Activated T-cell treated with anti-CD3 and anti-CD28 coated beads, Interleukin-2, amount 50 U/mL, for 1 hour (primary cell): ENCODE data around the gene PLA2G2A.
"Not testable (repeated sequence)": the region's sequence is repeated elsewhere in the genome, so short reads cannot be mapped to it uniquely, and the experiment has no call there.

Experiments
- DNase-seq: peaks from one replicate; pipeline ENCODE4 v3.0.0-alpha.2; 2020

The PLA2G2A gene, protein sequence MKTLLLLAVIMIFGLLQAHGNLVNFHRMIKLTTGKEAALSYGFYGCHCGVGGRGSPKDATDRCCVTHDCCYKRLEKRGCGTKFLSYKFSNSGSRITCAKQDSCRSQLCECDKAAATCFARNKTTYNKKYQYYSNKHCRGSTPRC

DNA sequence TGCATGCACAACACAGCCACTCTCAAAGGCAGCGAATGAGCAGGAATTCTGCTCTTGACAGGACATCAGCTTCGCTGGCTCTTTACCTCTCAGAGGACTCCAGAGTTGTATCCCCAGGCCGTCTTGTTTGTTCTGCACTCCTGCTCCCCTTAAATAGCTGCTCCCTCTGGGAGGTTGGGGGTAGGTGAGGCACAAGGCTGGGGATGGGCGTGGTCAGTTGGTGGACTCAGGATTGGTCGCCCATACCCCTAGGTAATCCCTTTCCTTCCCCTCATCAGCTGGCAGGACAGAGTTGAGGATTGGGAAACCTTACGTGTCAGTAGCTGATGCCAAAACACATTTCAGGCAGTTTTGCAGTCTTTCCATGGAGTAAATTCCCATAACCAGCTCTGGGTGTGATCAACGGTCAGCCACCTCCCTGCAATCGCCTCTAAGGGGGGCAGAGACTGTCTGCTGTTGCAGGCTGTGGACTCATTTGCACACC lies at the start of gene PLA2G2A:
PLA2G2A (minus strand) TSS at position 125 of the 484 bp plus-strand sequence. CDS start 845 bp downstream, outside the sequence.
- no peak for DNase-seq

DNA sequence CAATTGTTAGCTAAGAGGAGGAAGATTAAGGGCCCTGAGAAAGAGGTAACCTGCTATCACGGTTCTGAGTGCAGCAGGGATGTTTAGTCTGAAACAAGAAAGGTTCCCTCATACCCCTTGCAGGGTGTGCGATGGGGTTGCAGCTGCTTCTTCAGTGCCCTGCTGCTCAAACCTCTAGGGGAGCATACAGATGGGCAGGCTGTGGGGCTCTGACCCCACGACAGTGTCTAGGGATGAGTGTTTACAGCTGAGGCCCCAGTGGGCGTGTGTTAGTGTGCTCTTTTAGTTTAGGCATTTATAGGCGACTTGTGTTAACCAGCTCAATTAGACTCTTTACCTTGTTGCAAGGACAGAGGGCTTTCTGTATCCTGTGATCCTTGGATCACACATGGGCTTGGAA lies 49.3 kb upstream of the PLA2G2A start:
- no peak for DNase-seq

DNA sequence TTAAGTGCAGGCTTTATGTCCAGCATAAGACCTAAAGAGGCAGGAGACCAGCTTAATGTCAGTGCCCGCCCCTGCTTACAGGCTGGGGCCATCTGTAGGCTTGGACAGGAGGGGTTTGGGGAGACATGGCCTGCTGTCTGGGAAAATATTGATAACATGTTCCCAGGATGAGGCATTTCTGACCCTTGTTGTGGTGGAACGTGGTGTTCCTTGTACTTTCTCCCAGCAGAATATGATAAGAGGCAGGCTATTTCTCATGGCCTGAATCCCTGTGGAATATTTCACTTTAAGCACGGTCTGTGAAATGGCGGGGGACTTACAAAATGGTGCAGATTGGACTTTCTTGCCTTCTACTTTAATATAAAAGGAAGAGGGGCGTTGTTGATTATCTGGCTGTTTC lies 48.7 kb upstream of the PLA2G2A start:
- no peak for DNase-seq

DNA sequence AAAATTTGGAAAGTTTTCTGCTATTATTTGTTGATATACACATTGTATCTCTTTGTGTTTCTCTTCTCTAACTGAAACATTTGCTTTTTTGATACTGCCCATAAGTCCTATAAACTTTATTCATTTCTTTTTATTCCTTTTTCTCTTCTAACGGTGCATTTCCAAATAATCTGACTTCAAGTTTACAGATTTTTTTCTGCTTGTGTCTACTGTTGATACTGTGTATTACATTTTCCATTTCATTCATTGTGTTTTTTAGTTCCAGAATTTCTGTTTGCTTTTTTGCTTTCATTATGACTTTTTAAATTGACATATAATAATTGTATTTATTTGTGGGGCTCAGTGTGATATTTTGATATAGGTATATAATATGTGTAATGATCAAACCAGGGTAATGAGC lies 38.3 kb upstream of the PLA2G2A start:
- no peak for DNase-seq

DNA sequence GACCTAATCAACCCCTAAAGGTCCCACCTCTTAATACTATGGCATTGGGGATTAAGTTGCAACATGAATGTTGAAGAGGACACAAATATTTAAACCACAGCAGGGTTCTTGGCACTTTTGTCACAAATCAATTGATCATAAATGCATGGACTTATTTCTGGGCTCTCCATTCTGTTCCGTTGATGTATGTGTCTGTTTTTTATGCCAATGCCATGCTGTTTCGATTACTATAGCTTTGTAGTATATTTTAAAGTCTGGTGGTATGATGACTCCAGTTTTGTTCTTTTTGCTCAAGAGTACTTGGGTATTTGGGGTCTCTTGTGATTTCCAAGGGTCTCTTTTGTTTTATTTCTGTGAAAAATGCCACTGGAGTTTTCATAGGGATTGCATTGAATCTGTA lies 34.7 kb upstream of the PLA2G2A start:
- DNase-seq, result no peak

DNA sequence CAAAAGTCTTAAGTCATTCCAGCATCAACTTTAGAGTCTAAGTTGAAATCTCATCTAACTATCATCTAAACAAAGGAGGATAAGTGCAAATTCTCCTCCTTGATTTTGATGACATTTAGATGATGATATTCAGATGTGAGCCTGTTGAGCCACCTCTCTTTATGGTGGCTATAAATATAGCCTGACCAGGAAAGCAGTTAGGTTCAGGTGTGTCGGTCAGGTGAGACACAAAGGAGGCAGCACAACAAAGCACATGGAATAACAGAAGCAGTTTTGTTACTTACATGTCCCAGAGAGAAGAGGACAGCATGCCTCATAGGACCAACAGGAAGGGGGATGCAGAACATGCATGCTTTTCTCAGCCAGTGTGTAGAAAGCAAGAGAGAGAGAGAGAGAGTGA lies 30.6 kb upstream of the PLA2G2A start:
- no peak for DNase-seq

DNA sequence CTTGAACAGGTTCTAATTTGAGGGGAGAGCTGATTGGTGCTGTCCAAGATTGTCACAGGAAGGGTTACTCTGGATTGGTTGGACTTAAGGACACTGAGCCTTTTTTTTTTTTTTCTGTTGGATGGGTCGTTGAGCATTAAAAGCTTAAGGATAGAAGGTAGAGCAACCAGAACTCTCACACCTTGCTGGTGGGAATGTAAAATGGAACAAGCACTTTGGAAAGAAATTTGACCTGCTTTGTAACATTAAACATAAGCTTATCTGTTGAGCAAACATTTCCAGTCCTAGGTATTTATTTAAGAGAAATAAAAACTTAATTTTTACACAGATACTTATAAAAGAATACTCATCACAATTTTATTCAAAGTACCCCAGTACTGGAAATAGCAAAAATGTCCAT lies 29.8 kb upstream of the PLA2G2A start:
- DNase-seq, result no peak

DNA sequence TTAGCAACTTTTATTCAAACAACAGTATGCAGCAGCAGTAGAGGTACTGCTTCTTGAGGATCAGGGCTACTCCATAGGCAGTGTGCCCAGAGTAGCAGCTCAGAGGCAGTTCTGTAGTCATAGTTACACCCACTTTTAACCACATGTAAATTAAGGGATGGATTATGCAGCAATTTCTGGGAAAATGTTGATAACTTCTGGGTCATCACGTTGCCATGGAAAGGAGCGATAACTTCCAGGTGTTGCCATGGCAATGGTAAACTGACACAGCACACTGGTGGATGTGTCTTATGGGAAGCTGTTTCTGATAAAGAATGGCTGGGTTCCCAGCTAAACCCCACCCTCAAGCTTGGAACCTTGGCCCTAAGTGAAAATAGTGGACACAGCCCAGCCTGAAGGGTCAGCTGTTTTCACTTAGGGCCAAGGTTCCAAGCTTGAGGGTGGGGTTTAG lies 29.0 kb upstream of the PLA2G2A start:
- no peak for DNase-seq

DNA sequence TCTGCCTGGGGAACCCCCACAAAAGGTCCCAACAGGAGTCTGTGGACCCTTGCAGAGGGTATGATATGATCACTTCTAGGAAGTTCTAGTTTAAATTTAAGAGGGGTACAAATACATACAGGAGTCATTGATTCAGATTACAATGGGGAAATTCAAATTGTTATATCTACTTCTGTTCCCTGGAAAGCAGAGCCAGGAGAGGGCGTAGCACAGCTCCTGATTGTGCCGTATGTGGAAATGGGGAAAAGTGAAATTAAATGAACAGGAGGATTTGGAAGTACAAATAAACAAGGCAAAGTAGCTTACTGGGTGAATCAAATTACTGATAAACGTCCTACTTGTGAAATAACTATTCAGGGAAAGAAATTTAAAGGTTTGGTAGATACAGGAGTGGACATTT lies 19.4 kb upstream of the PLA2G2A start:
- DNase-seq, result not testable (repeated sequence)

DNA sequence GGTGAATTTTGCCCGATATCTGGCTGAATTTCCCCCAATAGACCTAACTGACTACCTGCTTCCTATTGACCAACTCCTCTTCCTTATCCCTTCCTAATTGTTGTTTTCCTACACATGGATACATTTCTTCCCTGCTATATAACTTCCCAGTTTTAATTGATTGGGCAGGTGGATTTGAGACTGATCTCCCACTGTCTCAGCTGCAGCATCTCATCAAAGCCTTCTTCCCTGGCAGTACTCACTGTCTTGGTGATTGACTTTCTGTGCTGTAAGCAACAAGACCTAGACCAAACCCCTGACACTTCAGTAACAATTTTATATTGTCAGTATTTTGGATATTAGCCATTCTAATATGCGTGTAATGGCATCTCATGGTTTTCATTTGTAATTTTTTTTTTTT lies 11.3 kb upstream of the PLA2G2A start:
- DNase-seq, result no peak

DNA sequence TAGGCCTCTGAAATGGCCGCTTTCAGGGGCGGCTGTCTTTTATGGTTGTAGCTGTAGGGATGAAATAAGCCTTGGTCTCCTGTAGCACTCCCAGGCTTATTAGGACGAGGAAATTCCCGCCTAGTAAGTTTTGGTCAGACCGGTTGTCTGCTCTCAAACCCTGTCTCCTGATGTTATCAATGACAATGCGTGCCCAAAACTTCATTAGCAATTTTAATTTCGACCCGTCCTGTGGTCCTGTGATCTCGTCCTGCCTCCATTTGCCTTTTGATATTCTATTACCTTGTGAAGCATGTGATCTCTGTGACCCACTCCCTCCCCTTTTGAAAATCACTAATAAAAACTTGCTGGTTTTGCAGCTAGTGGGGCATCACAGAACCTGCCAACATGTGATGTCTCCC lies 10.8 kb upstream of the PLA2G2A start:
- DNase-seq, result not testable (repeated sequence)

DNA sequence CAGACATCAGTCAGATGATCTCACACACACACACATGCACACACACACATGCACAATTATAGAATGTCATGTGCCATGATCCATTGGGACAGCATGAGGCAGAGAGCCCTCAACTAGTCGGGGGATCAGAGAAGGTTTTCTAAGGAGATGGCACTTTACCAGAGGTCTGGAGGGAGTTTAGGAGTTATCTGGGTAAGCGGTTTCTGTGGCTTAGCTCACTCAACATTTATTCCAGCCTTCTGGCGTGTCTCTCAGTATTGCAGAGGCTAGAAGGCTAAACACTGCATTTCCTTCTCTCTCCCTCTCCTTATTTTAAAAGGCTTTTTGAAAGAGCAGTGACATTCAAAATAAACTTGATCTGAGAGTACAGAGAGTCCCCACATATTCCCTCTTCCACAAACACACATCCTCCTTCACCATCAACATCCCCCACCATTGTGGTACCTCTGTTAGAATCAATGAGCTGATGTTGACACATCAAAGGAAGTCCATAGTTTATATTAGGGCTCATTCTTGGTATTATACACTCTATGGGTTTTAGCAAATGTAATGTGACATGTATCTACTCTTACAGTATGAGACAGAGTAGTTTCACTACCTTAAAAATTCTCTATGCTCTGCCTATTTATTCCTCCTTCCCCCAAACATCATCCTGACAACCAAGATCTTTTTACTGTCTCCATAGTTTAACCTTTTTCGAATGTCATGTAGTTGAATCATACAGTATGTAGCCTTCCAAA lies 9.0 kb upstream of the PLA2G2A start:
- no peak for DNase-seq

DNA sequence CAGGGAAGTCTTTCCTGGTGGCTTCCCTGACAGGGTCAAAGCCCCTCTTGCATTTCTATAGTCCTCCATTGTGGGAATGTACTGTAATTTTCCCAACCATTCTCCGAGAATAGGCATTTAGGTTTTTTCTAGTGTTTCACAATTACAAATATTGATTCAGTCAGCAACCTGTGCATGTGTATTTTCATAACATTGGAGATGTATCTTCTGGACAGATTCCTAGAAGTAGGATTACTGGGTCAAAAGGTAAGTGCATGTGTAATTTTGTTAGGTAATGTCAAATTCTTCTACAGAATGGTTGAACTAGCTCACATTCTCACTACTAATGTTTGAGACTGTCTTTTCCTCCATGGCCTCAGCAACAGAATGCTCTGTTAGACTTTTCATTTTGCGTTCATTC lies 8.3 kb upstream of the PLA2G2A start:
- DNase-seq, result no peak

DNA sequence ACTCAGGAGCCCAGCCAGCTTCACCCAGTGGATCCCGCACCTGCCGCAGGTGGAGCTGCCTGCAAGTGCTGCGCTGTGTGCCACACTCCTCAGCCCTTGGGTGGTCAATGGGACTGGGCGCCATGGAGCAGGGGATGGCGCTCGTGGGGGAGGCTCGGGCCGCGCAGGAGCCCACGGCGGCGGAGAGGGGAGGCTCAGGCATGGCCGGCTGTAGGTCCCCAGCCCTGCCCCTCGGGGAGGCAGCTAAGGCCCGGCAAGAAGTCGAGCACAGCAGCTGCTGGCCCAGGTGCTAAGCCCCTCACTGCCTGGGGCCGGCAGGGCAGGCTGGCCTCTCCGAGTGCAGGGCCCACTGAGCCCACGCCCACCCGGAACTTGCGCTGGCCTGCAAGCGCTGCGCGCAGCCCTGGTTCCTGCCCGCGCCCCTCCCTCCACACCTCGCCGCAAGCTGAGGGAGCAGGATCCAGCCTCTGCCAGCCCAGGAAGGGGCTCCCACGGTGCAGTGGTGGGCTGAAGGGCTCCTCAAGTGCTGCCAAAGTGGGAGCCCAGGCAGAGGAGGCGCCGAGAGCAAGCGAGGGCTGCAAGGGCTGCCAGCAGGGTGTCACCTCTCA lies 5.1 kb upstream of the PLA2G2A start:
- not testable (repeated sequence) for DNase-seq

DNA sequence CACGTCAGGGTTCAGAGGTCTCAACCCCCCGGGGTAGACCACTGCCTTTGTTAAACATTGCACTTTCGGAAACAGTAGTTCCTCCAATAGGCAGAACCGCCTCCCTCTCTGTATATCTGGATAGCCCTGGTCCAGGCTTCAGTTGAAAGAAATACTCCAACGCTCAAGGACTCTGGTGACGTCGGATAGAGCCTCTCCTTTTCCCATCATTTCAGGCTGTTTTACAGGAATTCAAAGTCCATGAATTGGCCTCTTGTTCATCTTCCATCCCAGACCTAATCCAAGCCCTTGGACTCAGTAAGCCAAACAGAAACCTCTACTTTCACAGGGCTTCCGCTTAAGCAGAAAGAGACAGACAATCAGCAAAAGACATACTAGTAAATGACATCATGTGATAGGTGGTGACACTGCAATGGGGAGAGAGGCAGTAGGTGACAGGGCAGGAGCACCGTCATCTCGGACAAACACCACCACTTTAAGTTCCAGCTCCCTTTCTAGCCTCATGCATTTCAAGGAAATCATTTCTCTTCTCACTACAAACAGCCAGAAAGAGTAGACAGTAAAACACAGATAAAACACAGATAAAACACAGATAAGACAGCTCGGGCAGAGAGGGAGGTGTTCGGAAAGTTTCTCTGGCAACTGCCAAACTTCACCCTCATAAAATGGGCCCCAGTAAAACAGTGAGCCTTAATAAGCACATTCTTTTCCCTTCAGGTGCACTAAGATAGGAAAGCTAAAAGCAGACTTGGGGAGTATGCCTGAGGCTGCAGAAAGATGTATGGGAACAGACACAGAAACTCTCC lies 2.3 kb upstream of the PLA2G2A start:
- no peak for DNase-seq

DNA sequence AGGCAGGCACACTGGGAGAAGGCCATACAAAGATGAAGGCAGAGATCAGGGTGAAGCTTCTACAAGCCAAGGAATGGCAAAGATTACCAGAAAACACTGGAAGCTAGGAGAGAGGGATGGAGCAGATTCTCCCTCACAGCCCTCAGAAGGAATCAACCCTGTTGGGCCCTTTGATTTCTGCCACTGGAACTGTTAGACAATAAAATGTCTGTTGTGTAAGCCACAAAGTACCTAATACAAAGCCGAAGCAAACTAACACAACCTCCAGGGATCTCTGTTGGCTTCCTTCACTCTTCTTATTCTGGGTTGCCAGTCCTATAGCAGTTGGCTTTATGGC lies 1.7 kb upstream of the PLA2G2A start:
- no peak for DNase-seq

DNA sequence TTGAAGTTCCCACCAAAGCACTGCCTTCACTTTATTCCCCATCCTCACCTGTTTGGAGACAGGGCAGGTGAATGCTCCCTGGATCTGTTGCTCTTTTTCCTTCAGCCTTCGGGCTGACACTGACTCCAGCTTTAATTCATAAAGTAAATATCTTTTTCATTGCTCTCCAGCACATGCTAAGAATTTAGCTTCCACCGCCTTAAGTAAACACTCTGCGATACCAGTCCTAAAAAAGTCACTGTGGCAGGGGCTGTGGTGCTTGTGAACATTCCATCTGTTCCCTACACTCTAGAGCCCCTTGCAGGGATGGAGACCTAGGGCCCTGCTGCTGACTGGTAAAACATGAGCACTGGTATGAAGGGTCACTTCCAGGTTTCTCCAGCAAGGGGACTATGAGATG lies 896 bp upstream of the PLA2G2A start:
- no peak for DNase-seq

DNA sequence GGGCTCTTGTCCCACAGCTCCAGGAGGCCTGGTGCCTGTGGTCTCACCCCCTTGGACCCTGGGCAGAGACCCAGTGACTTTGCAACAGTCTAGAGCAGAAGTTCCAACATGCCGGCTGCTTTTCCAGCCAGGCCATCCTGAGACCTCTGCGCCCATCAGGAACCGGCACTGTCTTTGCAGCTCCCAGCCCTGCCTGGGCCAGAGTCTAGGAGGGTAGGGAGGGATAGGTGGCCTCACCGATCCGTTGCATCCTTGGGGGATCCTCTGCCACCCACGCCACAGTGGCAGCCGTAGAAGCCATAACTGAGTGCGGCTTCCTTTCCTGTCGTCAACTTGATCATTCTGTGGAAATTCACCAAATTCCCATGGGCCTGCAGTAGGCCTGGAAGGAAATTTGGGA lies 1.3 kb downstream of the PLA2G2A start:
- no peak for DNase-seq

DNA sequence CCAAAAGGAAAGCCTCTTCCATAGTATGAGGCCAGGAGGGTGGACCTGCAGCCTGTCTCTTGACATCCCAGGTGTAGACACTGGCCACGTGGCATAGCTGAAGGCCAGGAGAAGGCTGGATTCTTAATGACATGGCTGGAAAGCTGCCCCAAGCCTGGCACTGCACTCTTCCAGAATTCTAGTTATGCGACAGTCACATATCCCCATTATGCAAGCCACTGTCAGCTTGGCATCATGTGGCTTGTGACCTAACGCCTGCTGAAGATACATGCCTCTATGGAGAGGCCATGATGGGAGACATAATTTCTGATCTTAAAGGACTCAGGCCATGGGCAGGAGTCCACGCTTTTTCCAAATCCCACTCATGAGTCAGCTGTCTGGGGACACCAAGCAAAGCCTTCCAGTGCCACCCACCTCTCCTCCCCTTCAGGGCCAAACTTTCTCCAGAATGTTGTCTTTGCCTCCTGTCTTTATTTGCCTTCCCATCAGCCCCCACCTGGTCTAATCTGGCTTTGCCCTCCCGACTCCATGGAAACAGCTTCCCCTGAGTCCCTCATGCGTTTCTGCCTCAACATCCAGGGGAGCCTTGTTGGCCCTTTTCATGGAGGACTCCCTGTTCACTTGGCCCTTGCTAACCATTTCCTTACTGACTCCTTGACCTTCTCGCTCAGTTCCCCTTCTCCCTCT lies 3.0 kb downstream of the PLA2G2A start:
- no peak for DNase-seq

DNA sequence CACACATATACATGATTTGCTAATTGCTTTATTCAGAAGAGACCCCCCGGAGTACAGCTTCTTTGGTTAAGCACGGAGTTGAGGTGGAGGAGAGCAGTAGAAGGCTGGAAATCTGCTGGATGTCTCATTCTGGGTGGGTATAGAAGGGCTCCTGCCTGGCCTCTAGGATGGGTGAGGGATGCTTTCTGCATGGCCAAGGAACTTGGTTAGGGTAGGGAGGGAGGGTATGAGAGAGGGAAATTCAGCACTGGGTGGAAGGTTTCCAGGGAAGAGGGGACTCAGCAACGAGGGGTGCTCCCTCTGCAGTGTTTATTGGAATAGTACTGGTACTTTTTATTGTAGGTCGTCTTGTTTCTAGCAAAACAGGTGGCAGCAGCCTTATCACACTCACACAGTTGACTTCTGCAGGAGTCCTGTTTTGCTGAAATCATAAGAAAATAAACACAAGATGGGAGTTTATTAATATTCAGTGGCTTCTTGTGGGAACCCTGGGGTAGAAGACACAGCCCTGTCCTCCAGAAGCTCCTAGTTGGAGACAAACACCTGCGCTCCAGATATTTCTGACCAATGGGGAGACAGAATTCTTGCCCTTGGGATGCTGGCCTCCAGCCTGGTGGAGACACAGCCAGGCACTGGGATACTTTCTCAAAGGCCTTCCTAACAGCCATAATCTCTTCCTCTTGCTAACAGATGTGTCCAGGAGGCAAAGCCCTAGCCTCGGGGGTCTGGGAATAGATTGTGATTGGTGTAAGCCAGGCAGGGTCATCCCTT lies 3.8 kb downstream of the PLA2G2A start:
- no peak for DNase-seq

DNA sequence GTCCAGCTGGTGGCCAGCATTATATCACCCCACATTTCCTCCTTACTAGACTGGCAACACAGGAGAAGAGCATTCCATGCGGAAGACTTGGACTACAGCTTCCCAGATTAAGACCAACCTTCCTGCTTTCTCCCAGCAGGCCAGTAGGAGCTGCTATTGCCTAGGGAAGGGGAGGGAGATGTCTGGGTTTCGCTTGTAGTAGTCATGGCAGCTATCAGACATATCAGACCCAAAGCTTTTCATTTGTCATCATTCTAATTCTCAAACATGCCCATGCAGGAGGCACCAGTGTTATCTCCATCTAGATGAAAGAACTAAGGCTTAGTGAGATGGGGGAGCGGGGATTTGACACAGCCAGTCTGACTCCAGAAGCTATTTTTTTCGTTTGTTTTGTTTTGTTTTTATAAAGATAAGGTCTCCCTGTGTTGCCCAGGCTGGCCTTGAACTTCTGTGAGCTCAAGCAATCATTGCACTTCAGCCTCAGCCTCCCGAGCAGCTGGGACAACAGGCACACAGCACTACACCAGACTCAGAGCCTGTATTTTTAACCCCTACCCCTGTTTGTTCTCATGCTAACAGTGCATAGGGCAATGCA lies 4.5 kb downstream of the PLA2G2A start:
- no peak for DNase-seq

DNA sequence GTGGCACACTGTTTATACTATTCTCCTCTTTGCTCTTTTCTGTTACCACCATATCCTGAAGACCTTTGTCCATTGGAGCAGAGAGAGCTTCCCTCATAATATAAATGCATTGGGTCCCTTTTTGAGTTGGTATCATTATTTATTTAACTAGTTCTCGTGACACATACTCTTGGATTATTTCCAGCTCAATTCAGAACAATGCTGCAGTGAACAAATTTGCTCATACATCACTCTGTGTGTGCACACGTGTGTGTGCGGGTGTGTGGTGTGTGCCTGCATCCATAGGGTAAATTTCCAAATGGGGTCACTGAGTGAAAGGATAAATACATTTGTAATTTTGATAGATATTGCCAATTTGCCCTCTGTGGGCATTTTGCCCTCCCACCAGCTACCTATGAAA lies 5.8 kb downstream of the PLA2G2A start:
- DNase-seq, result no peak
